SKM-1 (cell line): ENCODE data around the gene ARPP21.
"Not testable (repeated sequence)": the region's sequence is repeated elsewhere in the genome, so short reads cannot be mapped to it uniquely, and the experiment has no call there.

Source experiments
- DNase-seq: peaks from one replicate; lab custom pipeline; 2025; ENCODE audit not compliant: unreplicated experiment; lab: John Stamatoyannopoulos, UW

The ARPP21 gene

GRCh38 chr3:35639254-35640186 lies at the start of gene ARPP21:
Gene ARPP21, plus strand, starts transcription at chr3:35639525. Its CDS starts 42,227 bp downstream, at chr3:35681752.
- no peak for DNase-seq

GRCh38 chr3:35592589-35593295 lies 46.6 kb upstream of the ARPP21 start:
- DNase-seq = no peak

- DNase-seq = no peak
These were observed 44.6 kb upstream of the ARPP21 start for GRCh38 chr3:35594739-35595138.

- no peak for DNase-seq
These were observed 42.9 kb upstream of the ARPP21 start for GRCh38 chr3:35596335-35596995.

GRCh38 chr3:35597490-35597889 lies 41.8 kb upstream of the ARPP21 start:
- DNase-seq = no peak

- no peak for DNase-seq
These were observed 40.5 kb upstream of the ARPP21 start for GRCh38 chr3:35598804-35599203.

- no peak for DNase-seq
These were observed 37.4 kb upstream of the ARPP21 start for GRCh38 chr3:35601959-35602358.

- DNase-seq = no peak
These were observed 36.9 kb upstream of the ARPP21 start for GRCh38 chr3:35602395-35602936.

GRCh38 chr3:35616346-35616745 lies 23.0 kb upstream of the ARPP21 start:
- no peak for DNase-seq

- no peak for DNase-seq
These were observed 22.0 kb upstream of the ARPP21 start for GRCh38 chr3:35617370-35617769.

GRCh38 chr3:35620238-35620637 lies 19.1 kb upstream of the ARPP21 start:
- DNase-seq = not testable (repeated sequence)

- DNase-seq = no peak
These were observed 14.6 kb upstream of the ARPP21 start for GRCh38 chr3:35624698-35625097.

GRCh38 chr3:35633332-35634124 lies 5.8 kb upstream of the ARPP21 start:
- no peak for DNase-seq

- no peak for DNase-seq
These were observed 3.9 kb upstream of the ARPP21 start for GRCh38 chr3:35635407-35635806.

- DNase-seq = no peak
These were observed 3.2 kb upstream of the ARPP21 start for GRCh38 chr3:35635926-35636683.

- DNase-seq = no peak
These were observed 910 bp upstream of the ARPP21 start for GRCh38 chr3:35638251-35638979.

GRCh38 chr3:35638980-35639253 lies 408 bp upstream of the ARPP21 start:
- DNase-seq = no peak

GRCh38 chr3:35640190-35641165 lies 1.2 kb downstream of the ARPP21 start:
- DNase-seq = no peak
